Sciatic nerve (tissue), 2 donors: ENCODE measurements around the gene DPEP2. TPM values are rescaled to one million over a fixed set of nuclear protein-coding genes. Genes with fewer than 3 reads are reported as not detected.
"Not testable (repeated sequence)": the region's sequence is repeated elsewhere in the genome, so short reads cannot be mapped to it uniquely, and the experiment has no call there.

Source experiments
- ATAC-seq: fragments of 200-7000 bp; cut with Tn5 transposase; one replicate; pipeline ENCODE4 v1.9.1; 2020; ENCODE audit warnings: mild to moderate bottlenecking, moderate library complexity
- DNase-seq: peaks from one replicate; pipeline ENCODE4 v3.0.0-alpha.2; 2020; ENCODE audit warnings: low spot score
- intact Hi-C: fragments of 100-400 bp; cut with DNase I; formaldehyde crosslinking; loops from one replicate; pipeline ENCODE4 v1.14.2; 2022
- total RNA-seq: library from RNA; stranded (reverse); fragmentation: NEBNext Ultra II Directional; extraction: Animal tissue kit (Norgen Biotek cat#: 25700); gene quantifications from one replicate; pipeline ENCODE4 v1.2.1, GENCODE V29; 2021
- donor health status: DM: no; HTN: no; CAD: no.
- donor health status: DM: no; HTN: no; CAD: no.

The DPEP2 gene, protein sequence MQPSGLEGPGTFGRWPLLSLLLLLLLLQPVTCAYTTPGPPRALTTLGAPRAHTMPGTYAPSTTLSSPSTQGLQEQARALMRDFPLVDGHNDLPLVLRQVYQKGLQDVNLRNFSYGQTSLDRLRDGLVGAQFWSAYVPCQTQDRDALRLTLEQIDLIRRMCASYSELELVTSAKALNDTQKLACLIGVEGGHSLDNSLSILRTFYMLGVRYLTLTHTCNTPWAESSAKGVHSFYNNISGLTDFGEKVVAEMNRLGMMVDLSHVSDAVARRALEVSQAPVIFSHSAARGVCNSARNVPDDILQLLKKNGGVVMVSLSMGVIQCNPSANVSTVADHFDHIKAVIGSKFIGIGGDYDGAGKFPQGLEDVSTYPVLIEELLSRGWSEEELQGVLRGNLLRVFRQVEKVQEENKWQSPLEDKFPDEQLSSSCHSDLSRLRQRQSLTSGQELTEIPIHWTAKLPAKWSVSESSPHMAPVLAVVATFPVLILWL
- total RNA-seq = 4.4 TPM

DNA sequence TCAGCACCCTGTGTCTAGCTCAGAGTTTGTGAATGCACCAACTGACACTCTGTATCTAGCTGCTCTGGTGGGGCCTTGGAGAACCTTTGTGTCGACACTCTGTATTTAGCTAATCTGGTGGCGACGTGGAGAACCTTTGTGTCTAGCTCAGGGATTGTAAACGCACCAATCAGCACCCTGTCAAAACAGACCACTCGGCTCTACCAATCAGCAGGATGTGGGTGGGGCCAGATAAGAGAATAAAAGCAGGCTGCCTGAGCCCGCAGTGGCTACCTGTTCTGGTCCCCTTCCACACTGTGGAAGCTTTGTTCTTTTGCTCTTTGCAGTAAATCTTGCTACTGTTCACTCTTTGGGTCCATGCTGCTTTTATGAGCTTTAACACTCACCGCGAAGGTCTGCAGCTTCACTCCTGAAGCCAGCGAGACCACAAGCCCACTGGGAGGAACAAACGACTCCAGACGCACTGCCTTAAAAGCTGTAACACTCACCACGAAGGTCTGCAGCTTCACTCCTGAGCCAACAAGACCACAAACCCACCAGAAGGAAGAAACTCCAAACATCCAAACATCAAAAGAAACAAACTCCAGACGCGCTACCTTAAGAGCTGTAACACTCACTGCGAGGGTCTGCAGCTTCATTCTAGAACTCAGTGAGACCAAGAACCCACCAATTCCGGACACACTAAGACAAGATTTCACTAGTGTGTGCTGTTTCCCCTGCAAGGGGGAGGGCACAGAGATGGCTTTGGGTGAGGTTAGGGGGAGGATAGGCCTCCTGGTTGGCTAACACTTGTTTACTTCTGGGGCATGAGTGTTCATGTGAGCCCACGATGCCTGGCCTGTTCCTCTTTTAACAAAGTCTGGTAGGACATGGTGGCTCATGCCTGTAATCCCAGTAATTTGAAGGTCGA, at the start of gene DPEP2:
DPEP2 (minus strand) TSS at position 706 of the 910 bp plus-strand sequence. CDS start 6,272 bp downstream, outside the sequence.
- peak; percentile 80 for ATAC-seq
- DNase-seq, intact Hi-C loops: not testable (repeated sequence)

DNA sequence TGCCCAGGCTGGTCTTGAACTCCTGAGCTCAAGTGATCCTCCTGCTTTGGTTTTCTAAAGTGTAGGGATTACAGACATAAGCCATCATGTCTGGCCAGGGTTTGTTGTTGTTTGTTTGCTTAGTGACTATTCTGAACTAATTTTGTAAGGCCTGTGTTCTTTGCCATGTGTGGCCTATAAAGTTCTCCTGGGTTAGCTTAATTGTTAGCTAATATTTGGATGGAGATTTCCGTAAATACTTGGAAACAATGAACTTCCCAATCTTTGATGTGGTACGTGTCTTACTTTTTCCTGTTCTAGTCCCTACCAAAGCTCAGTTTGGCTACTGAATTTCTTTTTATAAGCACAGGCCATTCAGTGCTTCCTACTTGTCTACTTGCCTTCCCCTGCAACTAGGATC, 48.7 kb upstream of the DPEP2 start:
- intact Hi-C loops = no loop called here
- DNase-seq (no peak), ATAC-seq (no peak)

DNA sequence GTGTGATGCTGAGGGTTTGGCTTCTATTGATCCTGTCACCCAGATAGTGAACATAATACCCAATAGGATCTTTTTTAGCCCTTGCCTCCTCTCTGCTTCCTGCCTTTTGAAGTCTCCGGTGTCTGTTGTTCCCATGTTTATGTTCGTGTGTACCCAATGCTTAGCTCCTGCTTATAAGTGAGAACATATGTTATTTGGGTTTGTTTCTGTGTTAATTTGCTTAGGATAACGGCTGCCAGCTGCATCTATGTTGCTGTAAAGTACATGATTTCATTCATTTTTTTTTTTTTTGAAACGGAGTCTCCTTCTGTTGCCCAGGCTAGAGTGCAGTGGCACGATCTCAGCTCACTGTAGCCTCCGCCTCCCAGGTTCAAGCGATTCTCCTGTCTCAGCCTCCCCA, 46.8 kb upstream of the DPEP2 start:
- no peak for DNase-seq
- intact Hi-C loops = no loop called here
- no peak for ATAC-seq

DNA sequence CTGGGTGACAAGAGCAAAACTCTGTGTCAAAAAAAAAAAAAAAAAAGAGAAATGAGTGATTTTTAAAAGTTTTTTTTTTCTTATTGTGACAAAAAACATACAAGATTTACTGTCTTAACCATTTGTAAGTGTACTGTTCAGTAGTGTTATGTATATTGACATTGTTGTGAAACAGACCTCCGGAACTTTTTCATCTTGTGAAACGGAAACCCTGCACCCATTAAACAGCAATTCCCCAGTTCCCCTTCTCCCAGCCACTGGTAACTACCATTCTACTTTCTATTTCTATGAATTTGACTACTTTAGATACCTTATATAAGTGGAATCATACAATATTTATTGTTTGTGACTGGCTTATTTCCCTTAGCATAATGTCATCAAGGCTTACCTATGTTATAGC, 42.5 kb upstream of the DPEP2 start:
- DNase-seq (no peak), ATAC-seq (no peak)
- intact Hi-C loops = loop anchor here (5.0 kb wide), 1 partner anchor 214 kb away; no protein-coding TSS in a partner anchor

DNA sequence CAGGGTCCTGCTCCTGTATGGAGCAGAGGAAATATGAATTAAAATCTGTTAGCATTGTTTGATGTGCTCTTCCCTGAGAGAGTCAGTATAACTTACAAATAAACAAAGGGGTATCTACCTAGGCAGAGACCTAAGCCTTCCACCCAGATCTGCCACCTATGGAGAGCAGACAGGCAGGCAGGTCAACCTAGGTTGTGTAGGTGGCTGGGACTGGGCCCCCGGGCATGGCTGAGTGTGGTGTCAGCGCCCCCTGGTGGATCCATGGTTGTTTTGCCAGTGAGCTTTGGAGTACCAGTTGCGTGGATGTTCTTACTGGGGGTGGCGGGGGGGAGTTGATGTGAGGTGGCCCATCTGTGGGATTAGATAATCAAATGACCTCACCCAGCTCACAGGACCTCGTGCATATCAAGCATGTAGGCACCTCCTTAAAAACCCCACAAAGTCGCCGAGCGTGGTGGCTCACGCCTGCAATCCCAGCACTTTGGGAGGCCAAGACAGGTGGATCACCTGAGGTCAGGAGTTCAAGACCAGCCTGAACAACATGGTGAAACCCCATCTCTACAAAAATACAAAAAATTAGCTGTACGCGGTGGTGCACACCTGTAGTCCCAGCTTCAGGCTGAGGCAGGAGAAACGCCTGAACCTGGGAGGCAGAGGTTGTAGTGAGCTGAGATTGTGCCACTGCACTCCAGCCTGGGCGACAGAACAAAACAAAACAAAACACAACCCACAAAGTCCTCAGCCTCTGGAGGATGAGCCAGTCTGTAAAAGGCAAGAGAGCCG, 41.4 kb upstream of the DPEP2 start:
- ATAC-seq = peak; percentile 91
- intact Hi-C loops = loop anchor here (5.0 kb wide), 1 partner anchor 213 kb away; no protein-coding TSS in a partner anchor

DNA sequence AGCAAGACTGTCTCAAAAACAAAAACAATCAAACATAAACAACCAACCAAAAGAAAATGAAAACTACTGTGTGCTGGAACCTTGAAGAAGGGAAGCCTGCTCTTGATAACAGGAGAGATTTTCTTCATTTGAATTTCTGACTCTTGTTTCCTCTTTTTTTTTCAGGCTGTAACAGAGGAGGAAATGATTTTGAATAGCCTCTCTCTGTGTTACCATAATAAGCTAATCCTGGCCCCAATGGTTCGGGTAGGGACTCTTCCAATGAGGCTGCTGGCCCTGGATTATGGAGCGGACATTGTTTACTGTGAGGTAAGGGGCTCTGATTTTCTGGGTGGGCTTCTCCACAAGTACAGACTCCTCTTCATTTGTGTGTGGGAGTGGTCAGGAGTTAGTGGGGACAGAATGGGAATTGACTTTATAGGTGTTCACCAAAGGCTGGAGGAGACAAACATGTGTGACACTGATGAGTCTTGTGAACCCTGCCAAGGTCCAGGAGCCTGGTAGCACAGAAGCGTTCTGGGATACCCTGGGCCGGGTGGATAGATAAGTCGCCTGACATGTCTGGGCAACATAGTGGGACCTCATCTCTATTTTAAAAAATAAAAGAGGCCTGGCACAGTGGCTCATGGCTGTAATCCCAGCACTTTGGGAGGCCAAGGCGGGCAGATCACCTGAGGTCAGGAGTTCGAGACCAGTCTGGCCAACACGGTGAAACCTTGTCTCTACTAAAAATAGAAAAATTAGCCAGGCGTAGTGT, 38.7 kb upstream of the DPEP2 start:
- DNase-seq (no peak), ATAC-seq (no peak)
- intact Hi-C loops = no loop called here

More for the DNA sequence above, 41.4 kb upstream of the DPEP2 start:
- peak; percentile 90 for DNase-seq

DNA sequence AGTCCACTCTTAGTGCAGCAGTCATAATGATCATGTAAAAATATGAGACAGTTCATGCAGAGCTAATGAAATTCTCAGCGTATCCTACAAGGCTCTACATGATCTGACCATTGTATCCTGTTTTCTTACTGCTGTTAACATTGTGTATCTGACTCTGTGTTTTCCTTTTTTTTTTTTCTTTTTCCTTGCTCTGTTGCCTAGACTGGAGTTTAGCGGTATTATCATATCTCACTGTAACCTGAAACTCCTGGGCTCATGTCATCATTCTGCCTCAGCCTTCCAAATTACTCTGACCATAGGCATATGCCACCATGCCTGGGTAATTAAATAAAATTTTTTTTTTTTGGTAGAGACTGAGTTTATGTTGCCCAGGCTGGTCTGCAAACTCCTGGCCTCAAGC, 35.9 kb upstream of the DPEP2 start:
- intact Hi-C loops = no loop called here
- no peak for DNase-seq
- no peak for ATAC-seq

DNA sequence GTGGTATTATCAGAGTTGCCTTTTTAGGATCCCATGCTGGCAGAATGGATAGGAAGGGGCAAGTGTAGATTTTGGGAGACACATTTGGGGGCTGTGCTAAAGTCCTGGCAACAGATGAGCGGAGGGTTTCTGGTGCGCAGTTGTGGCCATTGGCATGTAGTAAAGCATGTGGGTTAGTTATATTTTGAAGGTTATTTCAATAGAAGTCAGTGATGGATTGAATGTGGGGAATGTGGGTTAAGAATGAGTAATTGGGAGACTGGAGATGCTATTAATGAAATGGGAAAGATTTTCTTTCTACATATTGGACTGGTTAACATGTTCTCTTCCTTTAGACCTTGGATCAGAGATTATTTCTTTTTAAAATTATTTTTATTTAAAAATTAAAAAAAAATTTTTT, 33.8 kb upstream of the DPEP2 start:
- ATAC-seq = no peak
- no peak for DNase-seq
- intact Hi-C loops = no loop called here

DNA sequence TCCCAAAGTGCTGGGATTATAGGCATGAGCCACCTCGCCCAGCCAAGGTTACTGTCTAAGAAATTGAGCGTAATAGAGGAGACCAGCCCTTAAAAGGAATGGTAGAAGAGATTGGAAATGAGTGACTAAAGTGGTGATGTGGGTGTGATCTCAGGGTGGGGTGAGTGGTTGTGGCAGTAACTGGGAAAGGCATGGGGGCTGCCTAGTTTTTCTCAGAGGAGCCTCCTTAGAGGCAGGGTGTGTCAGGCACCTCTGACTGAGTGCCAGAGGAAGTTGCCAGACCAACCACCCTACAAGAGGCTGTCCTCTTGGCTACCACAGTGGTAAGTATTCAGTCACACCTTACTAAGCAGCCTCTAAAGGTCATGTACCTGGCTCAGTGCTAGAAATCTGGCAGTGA, 32.7 kb upstream of the DPEP2 start:
- ATAC-seq (no peak), DNase-seq (no peak)
- intact Hi-C loops = no loop called here

DNA sequence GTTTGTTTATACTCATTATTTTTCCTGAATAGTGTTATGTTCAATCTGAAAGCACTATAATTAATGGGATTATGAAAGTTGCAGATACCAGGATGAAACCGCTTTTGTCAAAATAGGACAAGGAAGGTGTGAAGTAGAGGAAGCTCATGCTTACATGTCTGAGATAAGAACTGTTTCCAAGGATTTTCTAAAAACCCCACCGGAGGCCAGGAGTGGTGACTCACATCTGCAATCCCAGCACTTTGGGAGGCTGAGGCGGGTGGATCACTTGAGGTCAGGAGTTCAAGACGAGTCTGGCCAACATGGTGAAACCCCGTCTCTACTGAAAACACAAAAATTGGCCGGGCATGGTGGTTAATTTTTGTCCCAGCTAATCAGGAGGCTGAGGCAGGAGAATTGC, 30.8 kb upstream of the DPEP2 start:
- ATAC-seq = peak; percentile 30
- intact Hi-C loops, DNase-seq: not testable (repeated sequence)

DNA sequence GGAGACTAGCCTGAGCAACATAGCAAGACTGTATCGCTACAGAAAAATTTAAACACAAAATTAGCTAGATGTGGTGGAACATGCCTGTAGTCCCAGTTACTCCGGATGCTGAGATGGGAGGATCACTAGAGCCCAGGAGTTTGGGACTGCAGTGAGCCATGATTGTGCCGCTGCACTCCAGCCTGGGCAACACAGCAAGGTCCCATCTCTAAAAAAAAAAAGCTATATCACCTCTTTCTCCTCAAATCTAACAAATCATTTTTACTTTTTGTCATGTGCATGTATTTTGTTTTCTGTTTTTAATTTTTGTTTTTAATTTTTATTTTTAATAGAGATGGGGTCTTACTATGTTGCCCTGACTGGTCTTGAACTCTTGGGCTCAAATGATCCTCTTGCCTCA, 29.7 kb upstream of the DPEP2 start:
- no peak for DNase-seq
- intact Hi-C loops = no loop called here
- no peak for ATAC-seq

DNA sequence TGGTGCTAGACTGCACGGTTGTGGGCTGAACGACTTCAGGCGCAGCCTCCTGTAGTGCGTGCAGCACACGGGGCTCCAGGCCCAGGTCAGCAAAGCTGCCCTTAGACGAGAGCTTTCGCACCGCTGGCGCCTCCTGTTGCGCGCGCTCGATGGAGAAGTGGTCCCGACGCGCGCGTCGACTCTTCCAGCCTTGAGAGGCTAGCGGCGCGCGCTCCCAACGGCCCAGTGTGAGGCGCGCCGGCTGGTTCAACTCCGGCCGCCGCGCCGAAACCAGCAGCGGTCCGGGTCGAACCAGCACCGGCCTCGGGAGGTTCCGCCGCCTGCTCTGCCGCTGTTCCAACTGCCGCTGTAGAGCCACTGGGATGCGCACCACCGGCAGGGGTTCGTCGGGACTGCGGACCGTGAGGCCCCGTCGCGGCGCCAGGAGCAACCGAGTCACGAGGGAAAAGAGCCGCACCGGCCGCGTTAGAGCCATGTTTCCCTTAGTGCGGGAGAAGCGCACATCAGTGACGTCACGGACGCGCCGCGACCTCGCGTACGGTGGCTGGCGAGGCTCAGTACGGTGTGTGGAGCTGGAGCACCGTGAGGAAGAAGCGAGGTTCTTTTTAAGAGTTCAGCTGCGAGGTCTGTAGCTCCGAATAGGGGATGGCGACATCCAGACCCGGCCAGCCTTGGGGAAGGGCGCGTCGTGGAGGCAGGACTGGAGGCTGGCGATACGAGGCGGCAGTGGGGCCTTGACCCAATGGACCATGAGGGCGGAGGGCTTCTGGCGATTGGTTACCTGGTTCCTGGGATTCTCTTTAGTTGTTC, 23.6 kb upstream of the DPEP2 start, which contains the start of the genes DDX28 and DUS2:
DDX28 (minus strand) TSS at position 505 of the 810 bp plus-strand sequence; CDS start at position 475, 30 bp downstream.
DUS2 (plus strand) TSS at position 557 of the 810 bp plus-strand sequence. CDS start 14,740 bp downstream, outside the sequence.
- DNase-seq (peak; percentile 97), ATAC-seq (peak; percentile 98)
- intact Hi-C loops = no loop called here

DNA sequence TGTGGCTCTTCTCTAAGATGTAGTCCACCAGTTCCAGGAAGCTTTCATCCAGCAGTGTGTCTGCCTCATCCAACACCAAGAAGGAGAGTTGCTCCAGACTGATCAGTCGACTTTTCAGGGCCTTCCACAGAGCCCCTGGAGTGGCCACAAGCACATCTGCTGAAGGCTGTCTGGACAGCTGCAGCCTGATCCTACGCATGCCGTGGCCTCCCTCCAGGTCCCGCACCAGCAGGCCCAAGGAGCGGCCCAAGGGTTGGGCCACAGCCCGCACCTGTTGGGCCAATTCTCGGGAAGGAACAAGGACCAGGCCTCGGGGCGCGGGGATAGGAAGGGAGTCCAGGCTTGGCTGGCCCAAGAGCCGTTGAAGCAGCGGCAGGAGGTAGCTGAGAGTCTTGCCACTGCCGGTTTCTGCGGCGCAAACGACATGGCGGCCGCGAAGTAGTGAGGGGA, 23.0 kb upstream of the DPEP2 start:
- intact Hi-C loops = no loop called here
- DNase-seq = no peak
- peak; percentile 7 for ATAC-seq

DNA sequence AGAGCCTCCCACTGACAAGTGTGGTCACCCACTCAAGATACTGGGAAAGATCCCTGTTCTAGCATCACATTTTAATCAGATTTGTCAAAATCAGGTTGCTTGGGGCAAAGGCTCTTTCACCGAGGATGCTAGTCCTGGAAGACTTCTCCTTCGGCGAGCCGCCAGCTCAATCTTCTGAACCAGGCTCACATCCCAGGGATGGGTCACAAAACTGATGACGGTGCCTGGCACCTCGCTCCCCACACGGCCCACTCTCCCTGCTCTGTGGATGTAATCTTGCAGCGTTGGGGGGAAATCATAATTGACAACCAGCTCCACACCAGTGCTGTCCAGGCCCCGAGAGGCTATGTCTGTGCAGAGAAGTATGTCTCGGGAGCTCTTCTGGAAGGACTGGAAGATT, 22.2 kb upstream of the DPEP2 start:
- ATAC-seq = no peak
- DNase-seq = no peak
- intact Hi-C loops = no loop called here

DNA sequence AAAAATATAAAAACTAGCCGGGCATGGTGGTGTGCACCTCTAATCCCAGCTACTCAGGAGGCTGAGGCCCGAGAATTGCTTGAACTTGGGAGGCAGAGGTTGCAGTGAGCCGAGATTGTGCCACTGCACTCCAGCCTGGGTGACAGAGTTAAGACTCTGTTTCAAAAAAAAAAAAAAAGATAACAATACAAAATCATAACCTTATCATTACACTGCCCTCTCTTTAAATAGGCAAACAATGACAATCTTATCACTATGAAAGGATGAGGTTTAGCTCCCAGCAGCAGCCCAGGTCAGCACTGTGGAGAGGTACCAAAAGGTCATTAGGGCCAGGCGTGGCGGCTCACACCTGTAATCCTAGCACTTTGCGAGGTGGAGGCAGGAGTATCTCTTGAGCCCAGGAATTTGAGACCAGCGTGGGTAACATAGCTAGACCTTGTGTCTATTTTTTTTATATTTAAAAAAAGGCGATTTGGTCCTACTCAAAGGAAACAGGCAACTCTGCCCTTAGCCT, 19.9 kb upstream of the DPEP2 start:
- DNase-seq (no peak), ATAC-seq (no peak)
- intact Hi-C loops = no loop called here

DNA sequence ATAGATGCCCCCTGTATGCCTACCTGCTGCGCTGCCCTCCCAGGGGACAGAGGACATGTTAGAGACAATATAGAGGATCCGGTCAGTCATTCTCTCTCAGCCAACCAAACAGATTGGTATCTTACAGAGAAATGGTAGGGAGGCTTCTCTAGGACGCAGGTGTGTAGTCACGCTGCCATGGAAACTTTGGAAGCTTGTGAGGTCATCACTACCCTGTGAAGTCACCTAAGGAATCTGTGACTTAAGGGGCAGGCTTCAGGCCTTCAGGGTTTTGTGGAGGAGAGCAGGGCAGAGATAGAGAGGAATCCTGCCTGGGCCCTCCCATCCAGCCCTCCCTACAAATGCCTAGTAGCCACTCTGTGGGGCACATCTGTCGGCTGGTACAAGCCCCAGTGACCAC, 16.4 kb upstream of the DPEP2 start, which contains the start of gene DPEP2NB:
DPEP2NB (minus strand) TSS at position 231 of the 400 bp plus-strand sequence; CDS start at position 90, 141 bp downstream.
- intact Hi-C loops = no loop called here
- DNase-seq (no peak), ATAC-seq (no peak)

DNA sequence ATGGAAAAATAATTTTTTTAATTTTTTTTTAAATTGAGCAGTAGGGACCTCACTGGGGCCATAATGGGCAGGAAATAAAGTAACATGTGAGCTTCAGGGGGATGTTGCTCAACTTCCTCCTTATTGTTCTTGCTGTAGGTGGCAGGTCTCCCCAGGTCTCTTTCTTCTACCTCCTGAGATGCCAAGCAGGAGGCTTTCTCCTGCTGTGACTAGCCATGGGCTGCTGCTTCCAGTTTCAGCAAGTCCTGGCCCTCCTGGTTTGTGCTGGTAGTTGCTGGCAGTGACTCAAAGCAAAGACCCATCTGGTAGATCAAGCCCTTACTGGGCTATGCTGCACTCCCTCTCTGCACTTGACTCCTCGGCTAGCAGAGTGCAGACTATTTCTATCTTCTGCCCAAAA, 14.2 kb upstream of the DPEP2 start:
- intact Hi-C loops = no loop called here
- DNase-seq (no peak), ATAC-seq (no peak)
